ENCODE data around the gene ASCC1. TPM values are rescaled to one million over a fixed set of nuclear protein-coding genes. Genes with fewer than 3 reads are reported as not detected.

The ASCC1 gene
- total and polyA plus RNA-seq, 5 donors from 2014 or later = 20.5 to 28.8 (median 26.0) TPM

DNA sequence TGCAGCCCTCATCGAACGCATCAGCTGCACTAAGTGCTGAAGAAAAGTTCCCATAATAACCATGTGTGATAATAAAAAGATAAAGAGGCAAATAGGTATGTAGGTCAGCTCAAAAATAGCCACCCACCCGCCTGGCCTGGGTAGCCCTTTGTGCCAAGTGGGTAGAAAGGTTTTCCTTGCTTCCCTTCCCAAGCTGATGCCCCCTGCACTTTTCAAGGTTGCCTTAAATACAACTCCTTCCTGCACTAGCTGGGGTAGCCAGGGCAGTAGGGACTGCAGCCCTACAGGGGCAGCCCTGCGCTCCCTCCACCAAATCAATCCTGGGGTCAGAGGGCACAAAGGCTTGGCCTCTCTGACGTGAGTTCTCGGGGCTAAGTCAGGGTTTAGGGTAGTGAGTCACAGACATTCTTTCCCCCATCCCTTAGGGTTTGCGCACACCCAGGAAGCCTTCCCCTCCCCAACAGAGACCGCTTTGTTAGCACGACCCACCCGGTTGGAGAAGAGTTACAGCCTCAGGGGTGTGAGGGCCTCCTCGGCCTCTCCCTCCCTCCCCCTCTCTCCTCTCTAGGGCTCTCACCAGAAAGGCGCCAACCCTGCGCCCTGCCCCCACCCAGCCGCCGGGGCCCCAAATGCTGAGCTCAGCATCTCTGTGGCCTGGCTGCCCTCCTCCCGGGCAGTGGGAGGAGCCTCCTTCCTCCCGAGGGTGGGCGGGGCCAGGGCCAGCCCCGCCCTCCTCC, 44.3 kb upstream of the ASCC1 start:
- peak; percentile 69 to 72 for ATAC-seq (ENCODE audit: low read depth in 2 of 2)
- Mint-ChIP-seq H3K27me3 (peaks cover 4% of the 10 kb centered on the region), H3K4me1 (peaks cover 6 to 75% (median 47%) of the 10 kb centered on the region in 4 donors), H3K9me3 (no peaks in the 10 kb centered on the region), H3K4me3 (peak overlapping the region; percentile 90 to 96 (median 92)), H3K36me3 (no peaks in the 10 kb centered on the region), H3K27ac (peak overlapping the region; percentile 91 to 96 (median 95))
- H3K27ac ChIP-seq (ENCODE audit: insufficient read depth, low read length, poor library complexity, severe bottlenecking) = peak overlapping the region; percentile 84
- no peaks in the 10 kb centered on the region for H3K9me3 ChIP-seq (ENCODE audit: control insufficient read depth in 2 of 2, low read length in 2 of 2)
- H3K4me1 ChIP-seq (ENCODE audit: control insufficient read depth, insufficient read depth, low read length, poor library complexity, severe bottlenecking) = peaks cover 58% of the 10 kb centered on the region
- H3K27me3 ChIP-seq (ENCODE audit: control insufficient read depth, insufficient read depth, low read length) = no peaks in the 10 kb centered on the region
- H3K4me3 ChIP-seq (ENCODE audit: low read depth, low read length) = peak overlapping the region; percentile 76
- peak; percentile 69 to 88 (median 74) for DNase-seq
- H3K36me3 ChIP-seq (ENCODE audit: control insufficient read depth, insufficient read depth, low read length) = no peaks in the 10 kb centered on the region

DNA sequence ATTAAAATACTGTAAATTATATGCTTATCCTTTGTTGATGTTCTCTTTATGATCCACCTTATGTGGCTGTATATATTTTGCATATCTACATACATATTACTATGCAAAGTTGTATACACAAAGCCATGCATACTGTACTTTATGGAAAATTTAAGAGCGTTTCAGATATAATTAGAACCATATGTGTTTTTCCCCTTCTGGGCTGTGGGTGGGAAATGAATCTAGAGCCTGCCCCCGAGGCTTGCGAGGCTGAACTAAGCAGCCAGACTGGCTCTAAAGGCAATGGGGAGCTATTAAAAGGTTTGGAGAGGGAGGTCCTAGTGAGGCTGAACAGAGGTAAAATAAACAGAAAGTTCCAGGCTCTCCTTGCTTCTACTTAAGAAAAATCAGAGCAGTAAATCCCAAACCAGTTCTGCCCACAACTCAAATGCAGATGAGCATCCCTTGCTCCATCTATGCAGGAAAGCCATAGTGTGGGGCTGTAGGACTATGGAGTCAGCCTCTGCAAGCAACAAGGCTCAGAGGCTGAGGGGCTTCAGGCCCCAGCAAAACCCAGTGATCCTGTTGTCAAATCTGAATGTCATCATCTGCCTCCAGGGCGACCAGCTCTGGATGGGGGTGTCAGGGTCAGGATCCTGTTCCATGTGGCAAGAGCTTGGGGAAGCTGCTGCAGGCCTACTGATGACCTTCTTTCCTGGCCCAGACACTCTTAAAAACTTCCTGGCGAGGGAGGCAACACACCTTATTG, 43.6 kb upstream of the ASCC1 start:
- Mint-ChIP-seq H3K36me3 (no peaks in the 10 kb centered on the region), H3K4me1 (peaks cover 6 to 77% (median 53%) of the 10 kb centered on the region in 4 donors), H3K4me3 (peak overlapping the region; percentile 90 to 96 (median 92))

DNA sequence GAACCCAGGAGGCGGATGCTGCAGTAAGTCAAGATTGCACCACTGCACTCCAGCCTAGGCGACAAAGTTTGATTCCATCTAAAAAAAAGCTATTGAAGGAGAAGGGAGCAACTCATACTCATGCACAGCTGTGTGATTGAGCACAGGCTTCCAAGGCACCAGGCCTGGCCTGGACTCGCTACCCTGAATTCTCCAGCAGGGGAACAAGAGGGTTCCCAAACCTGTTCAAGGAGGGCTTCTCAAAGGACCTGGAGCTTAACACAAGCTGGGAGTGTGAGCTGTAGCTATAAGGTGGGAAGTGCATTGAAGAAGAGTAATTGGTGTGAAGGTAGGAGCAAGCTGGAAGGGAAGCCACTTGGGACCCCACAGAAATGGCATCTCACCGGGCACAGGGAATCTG, 42.5 kb upstream of the ASCC1 start:
- ATAC-seq (ENCODE audit: low read depth in 2 of 2) (no peak), DNase-seq (no peak)
- Histone ChIP-seq H3K27me3 (ENCODE audit: control insufficient read depth, insufficient read depth, low read length) (no peaks in the 10 kb centered on the region), H3K4me1 (ENCODE audit: control insufficient read depth, insufficient read depth, low read length, poor library complexity, severe bottlenecking) (peaks cover 67% of the 10 kb centered on the region), H3K27ac (ENCODE audit: insufficient read depth, low read length, poor library complexity, severe bottlenecking) (no peak overlapping the region), H3K4me3 (ENCODE audit: low read depth, low read length) (no peak overlapping the region), H3K36me3 (ENCODE audit: control insufficient read depth, insufficient read depth, low read length) (no peaks in the 10 kb centered on the region), H3K9me3 (ENCODE audit: control insufficient read depth in 2 of 2, low read length in 2 of 2) (no peaks in the 10 kb centered on the region)
- Mint-ChIP-seq H3K4me3 (peak overlapping the region in 2 of 4 donors; percentile 2 to 64), H3K27me3 (peaks cover 4% of the 10 kb centered on the region), H3K9me3 (no peaks in the 10 kb centered on the region), H3K4me1 (peaks cover 6 to 76% (median 53%) of the 10 kb centered on the region in 4 donors), H3K27ac (peak overlapping the region; percentile 58 to 71 (median 67)), H3K36me3 (no peaks in the 10 kb centered on the region)

More for the DNA sequence above, 43.6 kb upstream of the ASCC1 start:
- no peaks in the 10 kb centered on the region for H3K36me3 ChIP-seq (ENCODE audit: control insufficient read depth, insufficient read depth, low read length)
- no peaks in the 10 kb centered on the region for H3K9me3 ChIP-seq (ENCODE audit: control insufficient read depth in 2 of 2, low read length in 2 of 2)
- peaks cover 4% of the 10 kb centered on the region for H3K27me3 Mint-ChIP-seq
- peak overlapping the region; percentile 76 for H3K4me3 ChIP-seq (ENCODE audit: low read depth, low read length)
- peaks cover 65% of the 10 kb centered on the region for H3K4me1 ChIP-seq (ENCODE audit: control insufficient read depth, insufficient read depth, low read length, poor library complexity, severe bottlenecking)
- no peaks in the 10 kb centered on the region for H3K9me3 Mint-ChIP-seq
- ATAC-seq (ENCODE audit: low read depth in 2 of 2) (no peak), DNase-seq (no peak)
- H3K27me3 ChIP-seq (ENCODE audit: control insufficient read depth, insufficient read depth, low read length) = no peaks in the 10 kb centered on the region
- peak overlapping the region; percentile 91 to 96 (median 95) for H3K27ac Mint-ChIP-seq
- peak overlapping the region; percentile 84 for H3K27ac ChIP-seq (ENCODE audit: insufficient read depth, low read length, poor library complexity, severe bottlenecking)

DNA sequence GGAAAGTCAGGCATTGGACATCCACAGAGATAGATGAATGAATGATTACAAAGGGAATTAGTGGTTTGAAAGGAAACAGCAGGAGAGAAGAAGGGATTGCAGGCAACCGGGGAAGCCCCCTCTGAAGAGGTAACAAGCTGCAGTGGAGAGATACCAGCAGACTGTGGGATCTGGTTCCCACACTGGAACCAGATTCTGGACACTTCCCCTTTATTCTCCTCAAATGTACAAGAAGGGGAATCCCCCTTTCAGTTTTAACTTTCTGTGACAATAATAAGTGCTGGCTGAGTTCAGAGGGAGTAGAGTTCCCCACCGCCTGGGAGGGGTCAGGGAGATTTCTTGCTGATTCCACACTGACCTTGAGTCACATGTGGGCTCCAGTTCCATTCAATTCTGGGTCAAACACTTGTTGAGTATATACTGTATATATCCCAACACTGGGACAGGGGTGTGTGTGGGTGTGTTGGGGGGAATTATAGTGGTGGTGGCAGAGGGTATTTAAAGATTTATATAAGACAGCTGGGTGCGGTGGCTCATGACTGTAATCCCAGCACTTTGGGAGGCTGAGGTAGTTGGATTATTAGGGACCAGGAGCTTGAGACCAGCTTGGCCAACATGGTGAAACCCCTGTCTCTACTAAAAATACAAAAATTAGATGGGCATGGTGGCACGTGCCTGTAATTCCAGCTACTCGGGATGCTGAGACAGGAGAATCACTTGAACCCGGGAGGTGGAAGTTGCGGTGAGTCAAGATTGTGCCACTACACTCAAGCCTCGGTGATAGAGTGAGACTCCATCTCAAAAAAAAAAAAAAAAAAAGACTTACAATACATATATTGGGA, 41.2 kb upstream of the ASCC1 start:
- Mint-ChIP-seq H3K4me1 (peaks cover 6 to 78% (median 59%) of the 10 kb centered on the region in 4 donors), H3K27me3 (peaks cover 4% of the 10 kb centered on the region), H3K4me3 (peak overlapping the region in 1 of 4 donors; percentile 46), H3K9me3 (no peaks in the 10 kb centered on the region), H3K36me3 (no peaks in the 10 kb centered on the region), H3K27ac (peak overlapping the region in 2 of 3 donors; percentile 67 to 83)
- no peaks in the 10 kb centered on the region for H3K36me3 ChIP-seq (ENCODE audit: control insufficient read depth, insufficient read depth, low read length)
- no peak for DNase-seq
- no peak for ATAC-seq (ENCODE audit: low read depth in 2 of 2)
- no peaks in the 10 kb centered on the region for H3K27me3 ChIP-seq (ENCODE audit: control insufficient read depth, insufficient read depth, low read length)
- no peak overlapping the region for H3K4me3 ChIP-seq (ENCODE audit: low read depth, low read length)
- H3K27ac ChIP-seq (ENCODE audit: insufficient read depth, low read length, poor library complexity, severe bottlenecking) = no peak overlapping the region
- peaks cover 57% of the 10 kb centered on the region for H3K4me1 ChIP-seq (ENCODE audit: control insufficient read depth, insufficient read depth, low read length, poor library complexity, severe bottlenecking)
- no peaks in the 10 kb centered on the region for H3K9me3 ChIP-seq (ENCODE audit: control insufficient read depth in 2 of 2, low read length in 2 of 2)

DNA sequence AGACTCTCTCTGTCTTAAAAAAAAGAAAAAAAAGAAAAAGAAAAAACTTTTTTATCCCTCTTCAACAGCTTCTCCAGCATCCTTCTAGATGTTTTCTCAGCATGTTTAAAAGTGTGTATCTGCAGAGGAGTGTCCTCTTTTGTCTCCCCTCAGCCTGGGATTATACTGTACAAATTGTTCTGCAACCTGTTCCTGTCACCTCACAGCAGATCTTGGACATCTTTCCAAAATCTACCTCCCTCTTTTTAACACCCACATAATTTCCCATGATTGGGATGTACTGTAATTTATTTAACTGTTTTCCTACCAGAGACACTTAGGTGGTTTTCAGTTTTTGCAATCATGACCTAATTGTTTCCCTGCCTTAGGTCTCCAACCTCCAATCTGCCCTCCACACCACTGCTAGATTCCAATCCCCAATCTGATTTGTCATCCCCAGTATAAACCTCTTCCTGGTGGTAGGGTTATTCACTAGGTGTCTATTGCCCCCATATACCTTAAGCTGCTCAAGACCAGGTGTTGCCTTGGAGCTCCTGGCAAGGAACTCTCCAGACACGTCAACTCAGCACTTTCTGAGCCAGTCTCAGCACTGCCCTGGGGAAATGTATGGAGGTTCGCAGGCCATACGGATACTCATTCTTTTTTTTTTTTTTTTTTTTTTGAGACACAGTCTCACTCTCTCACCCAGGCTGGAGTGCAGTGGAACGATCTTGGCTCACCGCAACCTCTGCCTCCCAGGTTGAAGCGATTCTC, 40.1 kb upstream of the ASCC1 start:
- H3K27me3 ChIP-seq (ENCODE audit: control insufficient read depth, insufficient read depth, low read length) = no peaks in the 10 kb centered on the region
- peaks cover 49% of the 10 kb centered on the region for H3K4me1 ChIP-seq (ENCODE audit: control insufficient read depth, insufficient read depth, low read length, poor library complexity, severe bottlenecking)
- Mint-ChIP-seq H3K9me3 (no peaks in the 10 kb centered on the region), H3K4me3 (peak overlapping the region; percentile 6 to 51 (median 20)), H3K27me3 (peaks cover 4% of the 10 kb centered on the region), H3K27ac (peak overlapping the region; percentile 54 to 90 (median 88)), H3K36me3 (no peaks in the 10 kb centered on the region), H3K4me1 (peaks cover 6 to 77% (median 58%) of the 10 kb centered on the region in 4 donors)
- no peak for DNase-seq
- no peaks in the 10 kb centered on the region for H3K9me3 ChIP-seq (ENCODE audit: control insufficient read depth in 2 of 2, low read length in 2 of 2)
- no peaks in the 10 kb centered on the region for H3K36me3 ChIP-seq (ENCODE audit: control insufficient read depth, insufficient read depth, low read length)
- no peak for ATAC-seq (ENCODE audit: low read depth in 2 of 2)
- no peak overlapping the region for H3K27ac ChIP-seq (ENCODE audit: insufficient read depth, low read length, poor library complexity, severe bottlenecking)
- no peak overlapping the region for H3K4me3 ChIP-seq (ENCODE audit: low read depth, low read length)

- Mint-ChIP-seq H3K9me3 (no peaks in the 10 kb centered on the region), H3K4me3 (peak overlapping the region; percentile 68 to 82 (median 76)), H3K36me3 (no peaks in the 10 kb centered on the region), H3K27me3 (no peaks in the 10 kb centered on the region), H3K27ac (peak overlapping the region; percentile 69 to 90 (median 86)), H3K4me1 (peaks cover 6 to 76% (median 52%) of the 10 kb centered on the region in 4 donors)
- ATAC-seq (ENCODE audit: low read depth in 2 of 2) = peak; percentile 38 to 63
- peak in 1 of 3 donors; percentile 47 for DNase-seq
- no peak overlapping the region for H3K27ac ChIP-seq (ENCODE audit: insufficient read depth, low read length, poor library complexity, severe bottlenecking)
- no peak overlapping the region for H3K4me3 ChIP-seq (ENCODE audit: low read depth, low read length)
- H3K36me3 ChIP-seq (ENCODE audit: control insufficient read depth, insufficient read depth, low read length) = no peaks in the 10 kb centered on the region
- H3K9me3 ChIP-seq (ENCODE audit: control insufficient read depth in 2 of 2, low read length in 2 of 2) = no peaks in the 10 kb centered on the region
- H3K4me1 ChIP-seq (ENCODE audit: control insufficient read depth, insufficient read depth, low read length, poor library complexity, severe bottlenecking) = peaks cover 47% of the 10 kb centered on the region
- H3K27me3 ChIP-seq (ENCODE audit: control insufficient read depth, insufficient read depth, low read length) = no peaks in the 10 kb centered on the region
Observed at GRCh38 chr10:72254813-72255568, 38.9 kb upstream of the ASCC1 start.
